IMR-90 (cell line): ENCODE data around the gene CXCR6. TPM values are rescaled to one million over a fixed set of nuclear protein-coding genes. Genes with fewer than 3 reads are reported as not detected.

Experiments
- ATAC-seq: fragments of 200-7000 bp; cut with Tn5 transposase; 2 replicates; pipeline ENCODE4 v1.9.1; 2020; ENCODE audit warnings: low read depth, mild to moderate bottlenecking, moderate library complexity
- BruUV-seq: library from RNA; stranded (reverse); fragments of 400-500 nt; replicated peaks from 2 replicates; lab custom pipeline; 2021; lab: Mats Ljungman, UMichigan
- CTCF ChIA-PET: fragments of 300-600 bp; formaldehyde crosslinking; extraction: SDS; loops from one replicate; lab custom pipeline; 2021; ENCODE audit warnings: antibody characterized with exemption; lab: Yijun Ruan, JAX
- POLR2A ChIA-PET: fragments of 300-600 bp; sonication (Branson Sonifier 250); formaldehyde crosslinking; loops from one replicate; lab custom pipeline; 2022; ENCODE audit warnings: antibody characterized with exemption; ENCODE audit not compliant: unreplicated experiment; lab: Charles Lee
- DNase-seq: peaks from one replicate; pipeline ENCODE4 v3.0.0; 2013
- H2AFZ ChIP-seq: replicated peaks from 2 replicates; pipeline ENCODE3; 2013; ENCODE audit warnings: low read length, mild to moderate bottlenecking; ENCODE audit not compliant: poor library complexity
- H2AK5ac ChIP-seq: 2 replicates; pipeline ENCODE4 v1.6.1; 2013; ENCODE audit warnings: low read depth, low read length, inconsistent platforms
- H2AK9ac ChIP-seq: replicated peaks from 2 replicates; pipeline ENCODE3; 2013; ENCODE audit warnings: mild to moderate bottlenecking, low read depth, low read length, moderate library complexity; ENCODE audit not compliant: poor library complexity
- H2BK120ac ChIP-seq: 2 replicates; pipeline ENCODE4 v1.6.1; 2013; ENCODE audit warnings: low read depth, low read length, inconsistent platforms
- H2BK15ac ChIP-seq: 3 replicates; pipeline ENCODE4 v1.6.1; 2013; ENCODE audit warnings: low read depth, low read length, inconsistent platforms
- H2BK20ac ChIP-seq: 2 replicates; pipeline ENCODE4 v1.6.1; 2013; ENCODE audit warnings: low read depth, mild to moderate bottlenecking, inconsistent platforms, low read length, moderate library complexity
- H2BK5ac ChIP-seq: 2 replicates; pipeline ENCODE4 v1.6.1; 2013; ENCODE audit warnings: mild to moderate bottlenecking, low read depth, low read length, inconsistent platforms; ENCODE audit not compliant: poor library complexity, severe bottlenecking
- H3K14ac ChIP-seq: replicated peaks from 2 replicates; pipeline ENCODE4 v1.6.1; 2013; ENCODE audit warnings: low read depth, low read length, inconsistent platforms
- H3K18ac ChIP-seq: 2 replicates; pipeline ENCODE4 v1.6.1; 2013; ENCODE audit warnings: low read depth, low read length, control low read depth
- H3K23ac ChIP-seq: 2 replicates; pipeline ENCODE4 v1.6.1; 2013; ENCODE audit warnings: low read depth, low read length, inconsistent platforms
- H3K27ac ChIP-seq: 2 replicates; pipeline ENCODE4 v1.5.1; 2013; ENCODE audit warnings: mild to moderate bottlenecking, control low read depth, low read length; ENCODE audit not compliant: insufficient read depth
- H3K27me3 ChIP-seq: 2 replicates; pipeline ENCODE4 v1.6.1; 2013; ENCODE audit warnings: low read length; ENCODE audit not compliant: control insufficient read depth, insufficient read depth
- H3K36me3 ChIP-seq: 2 replicates; pipeline ENCODE4 v1.6.1; 2013; ENCODE audit warnings: low read length, mixed read lengths; ENCODE audit not compliant: control insufficient read depth, insufficient read depth
- H3K4ac ChIP-seq: 2 replicates; pipeline ENCODE4 v1.6.1; 2013; ENCODE audit warnings: low read depth, low read length, inconsistent platforms
- H3K4me1 ChIP-seq: 2 replicates; pipeline ENCODE4 v1.6.1; 2013; ENCODE audit warnings: low read length, mixed read lengths; ENCODE audit not compliant: control insufficient read depth, insufficient read depth
- H3K4me2 ChIP-seq: 2 replicates; pipeline ENCODE4 v1.6.1; 2013; ENCODE audit warnings: low read depth, mild to moderate bottlenecking, control low read depth, low read length, moderate library complexity
- H3K4me3 ChIP-seq: 2 replicates; pipeline ENCODE4 v1.5.1; 2013; ENCODE audit warnings: low read depth, mild to moderate bottlenecking, control low read depth, low read length, moderate library complexity; ENCODE audit not compliant: insufficient read depth
- H3K56ac ChIP-seq: 2 replicates; pipeline ENCODE4 v1.6.1; 2013; ENCODE audit warnings: low read length, inconsistent platforms; ENCODE audit not compliant: insufficient read depth; ENCODE audit errors: extremely low read depth
- H3K79me1 ChIP-seq, 2 experiments: 2 replicates each; pipeline ENCODE4 v1.6.1; 2013; ENCODE audit warnings: low read length in 2 of 2, inconsistent platforms in 1 of 2, low read depth in 1 of 2
- H3K9ac ChIP-seq: 2 replicates; pipeline ENCODE4 v1.6.1; 2013; ENCODE audit warnings: low read depth, low read length, control low read depth
- H3K9me1 ChIP-seq: 2 replicates; pipeline ENCODE4 v1.6.1; 2013; ENCODE audit warnings: low read length, inconsistent platforms; ENCODE audit not compliant: insufficient read depth
- H3K9me3 ChIP-seq: 2 replicates; pipeline ENCODE4 v1.6.1; 2013; ENCODE audit warnings: low read length; ENCODE audit not compliant: control insufficient read depth, insufficient read depth
- H4K20me1 ChIP-seq: 2 replicates; pipeline ENCODE4 v1.6.1; 2013; ENCODE audit warnings: low read length, inconsistent platforms; ENCODE audit not compliant: insufficient read depth
- H4K5ac ChIP-seq: 2 replicates; pipeline ENCODE4 v1.6.1; 2013; ENCODE audit warnings: mild to moderate bottlenecking, low read depth, low read length, control low read depth
- H4K8ac ChIP-seq, 2 experiments: 2 replicates each; pipeline ENCODE4 v1.6.1; 2013; ENCODE audit warnings: low read depth in 2 of 2, low read length in 2 of 2, control low read depth in 1 of 2, inconsistent platforms in 1 of 2
- H4K91ac ChIP-seq: 2 replicates; pipeline ENCODE4 v1.6.1; 2013; ENCODE audit warnings: low read depth, low read length, inconsistent platforms; ENCODE audit not compliant: insufficient read depth
- BHLHE40 ChIP-seq: fragments of 150-350 bp; IDR thresholded peaks from 2 replicates; pipeline ENCODE4 v1.6.1; 2016; ENCODE audit warnings: mild to moderate bottlenecking, low read depth, low read length
- CTCF ChIP-seq: conservative IDR thresholded peaks from 2 replicates; pipeline ENCODE4 v1.5.1; 2012; ENCODE audit warnings: mild to moderate bottlenecking, low read depth, low read length, improper control_type of control experiment
- FOS ChIP-seq: fragments of 150-350 bp; IDR thresholded peaks from 2 replicates; pipeline ENCODE4 v1.6.1; 2016; ENCODE audit warnings: low read depth, low read length
- RAD21 ChIP-seq: IDR thresholded peaks from 2 replicates; pipeline ENCODE4 v1.6.1; 2012; ENCODE audit warnings: low read length, improper control_type of control experiment
- SMC3 ChIP-seq: fragments of 150-350 bp; IDR thresholded peaks from 2 replicates; pipeline ENCODE4 v1.6.1; 2016; ENCODE audit warnings: low read depth, mild to moderate bottlenecking, antibody characterized with exemption, low read length, moderate library complexity
- USF2 ChIP-seq: fragments of 150-350 bp; IDR thresholded peaks from 2 replicates; pipeline ENCODE4 v1.6.1; 2017; ENCODE audit warnings: mild to moderate bottlenecking, antibody characterized with exemption, low read length, low read depth
- WGBS, 2 experiments: methylation state at CpG; one replicate each; pipeline versions ENCODE4 v1.1.5 to v1.1.7; 2013; ENCODE audit warnings: missing lambda C conversion rate in 2 of 2; ENCODE audit not compliant: insufficient read length in 1 of 2; ENCODE audit errors: extremely low coverage in 2 of 2; 5-methylcytosine and 5-hydroxymethylcytosine counted together
- dilution Hi-C: fragments of 300-500 bp; cut with HindIII; formaldehyde crosslinking; loops from one replicate; pipeline ENCODE4 v1.14.3; 2018; ENCODE audit warnings: low sequenced_read_pairs; ENCODE audit not compliant: unreplicated experiment
- in situ Hi-C: fragments of 300-500 bp; cut with MboI; formaldehyde crosslinking; loops from 3 replicates; pipeline ENCODE4 v1.14.3; 2019; ENCODE audit warnings: low sequenced_read_pairs, inconsistent platforms, mixed read lengths
- intact Hi-C: fragments of 100-400 bp; cut with micrococcal nuclease; formaldehyde crosslinking; loops from 2 replicates; pipeline ENCODE4 v1.10.0; 2022
- polyA plus RNA-seq, 3 experiments: library from polyadenylated mRNA; depleted of rRNA; stranded (reverse); fragments of >200 nt; gene quantifications; 2 replicates each; pipeline ENCODE4 v1.2.3, GENCODE V29; 2012; ENCODE audit warnings: low replicate concordance in 1 of 3
- total RNA-seq: library from RNA; depleted of rRNA; stranded (reverse); fragments of >200 nt; gene quantifications from 2 replicates; pipeline ENCODE4 v1.2.3, GENCODE V29; 2012

CXCR6 gene
- total and polyA plus RNA-seq, 2 of the 4 experiments (the other 2 are of a cell fraction), result not detected

GRCh38 chr3:45950131-45950530 is 6.9 kb downstream of the CXCR6 start:
- TF ChIP-seq SMC3 (no peak), USF2 (no peak), RAD21 (no peak), BHLHE40 (no peak), CTCF (no peak), FOS (no peak)
- DNase-seq (no peak), ATAC-seq (no peak)
- H2AK5ac ChIP-seq, result peak overlapping the region; percentile 87
- no peak overlapping the region for H3K4me2 ChIP-seq
- no peak overlapping the region for H3K4me3 ChIP-seq
- peak overlapping the region; percentile 76 for H3K4ac ChIP-seq
- no peak overlapping the region for H4K8ac ChIP-seq
- CTCF ChIA-PET, result no interaction called here
- no peak overlapping the region; the same call in 1 of the 2 replicates for H3K14ac ChIP-seq
- H3K23ac ChIP-seq, result no peak overlapping the region
- H3K56ac ChIP-seq, result no peak overlapping the region
- no peak overlapping the region for H2BK15ac ChIP-seq
- dilution Hi-C loops (no loop called here), intact Hi-C loops (no loop called here), in situ Hi-C loops (no loop called here)
- H2AK9ac ChIP-seq, result no peak overlapping the region
- no peak overlapping the region for H2BK20ac ChIP-seq
- H4K91ac ChIP-seq, result peak overlapping the region; percentile 67; the same call in 1 of the 2 replicates
- POLR2A ChIA-PET, result no interaction called here
- no CpG with 5 or more reads among the region's 2 CpGs for WGBS, 2 experiments
- H3K36me3 ChIP-seq, result peaks cover 61% of the 10 kb centered on the region
- H4K5ac ChIP-seq, result no peak overlapping the region; the same call in 1 of the 2 replicates
- peaks cover 34% of the 10 kb centered on the region for H3K9me1 ChIP-seq
- H3K79me1 ChIP-seq, result peaks cover 0 to 4% of the 10 kb centered on the region in 2 experiments; a peak in 1 of 4 replicates
- H3K27ac ChIP-seq, result no peak overlapping the region; the same call in 1 of the 2 replicates
- H3K9ac ChIP-seq, result no peak overlapping the region
- H2AFZ ChIP-seq, result no peak overlapping the region
- BruUV-seq, result no TSS peak
- no peaks in the 10 kb centered on the region for H3K9me3 ChIP-seq
- H2BK120ac ChIP-seq, result no peak overlapping the region; the same call in 1 of the 2 replicates
- no peaks in the 10 kb centered on the region for H3K27me3 ChIP-seq
- H2BK5ac ChIP-seq, result no peak overlapping the region
- H3K18ac ChIP-seq, result peak overlapping the region; percentile 23
- H3K4me1 ChIP-seq, result peaks cover 35% of the 10 kb centered on the region
- H4K20me1 ChIP-seq, result peaks cover 7% of the 10 kb centered on the region; the same call in 1 of the 2 replicates
